ENCODE measurements around the gene TAF11L8. TPM values are rescaled to one million over a fixed set of nuclear protein-coding genes. Genes with fewer than 3 reads are reported as not detected.

TAF11L8 gene
- not detected in 2 replicates for total RNA-seq

GRCh38 chr5:17590860-17591259, at the start of gene TAF11L8:
Gene TAF11L8, minus strand, starts transcription at chr5:17590960.

GRCh38 chr5:17634160-17634559, 43.4 kb upstream of the TAF11L8 start, which contains the start of gene TAF11L14:
Gene TAF11L14, plus strand, starts transcription at chr5:17634460.

GRCh38 chr5:17631788-17632187, 41.0 kb upstream of the TAF11L8 start, which contains the start of gene TAF11L13:
Gene TAF11L13, plus strand, starts transcription at chr5:17632088.

DNA sequence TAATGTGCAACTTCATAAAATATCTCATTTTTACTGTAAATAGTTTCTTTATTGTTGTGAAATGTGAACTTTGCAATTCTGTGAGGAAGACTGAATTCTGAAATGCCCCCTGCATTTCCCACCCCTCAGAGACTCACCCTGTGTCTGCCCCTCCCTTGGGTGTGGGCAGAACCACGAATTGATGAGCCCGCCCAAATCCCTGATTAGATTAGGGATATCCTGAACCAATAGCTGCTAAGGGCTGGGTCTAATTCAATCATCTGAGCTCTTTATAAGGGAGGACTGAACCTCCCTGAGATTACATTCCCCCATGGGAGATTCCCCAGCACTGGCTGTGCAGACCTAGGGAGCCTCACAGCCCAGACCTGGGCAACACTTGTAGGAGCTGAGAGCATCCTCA, 19.3 kb upstream of the TAF11L8 start, which contains the start of gene TAF11L12:
TSS of gene TAF11L12 (plus strand) at position 301 of the 400 bp plus-strand sequence.

GRCh38 chr5:17603880-17604279, 13.1 kb upstream of the TAF11L8 start, which contains the start of gene TAF11L11:
Gene TAF11L11, plus strand, starts transcription at chr5:17604183.

GRCh38 chr5:17597728-17598127, 7.0 kb upstream of the TAF11L8 start, which contains the start of gene TAF11L10:
Gene TAF11L10, minus strand, starts transcription at chr5:17597828.

GRCh38 chr5:17594255-17594654, 3.5 kb upstream of the TAF11L8 start, which contains the start of gene TAF11L9:
Gene TAF11L9, minus strand, starts transcription at chr5:17594394.

GRCh38 chr5:17585658-17586057, 5.1 kb downstream of the TAF11L8 start, which contains the start of gene TAF11L7:
Gene TAF11L7, minus strand, starts transcription at chr5:17585758.

Other genes starting within 250 kb of the TAF11L8 start
- not detected in 2 replicates for gene TAF11L2, start 92.7 kb downstream of the TAF11L8 start, total RNA-seq
- gene TAF11L3, start 72.6 kb downstream of the TAF11L8 start, total RNA-seq: not detected in 2 replicates
- not detected in 2 replicates for gene TAF11L4, start 69.2 kb downstream of the TAF11L8 start, total RNA-seq
- not detected in 2 replicates for gene TAF11L5, start 65.7 kb downstream of the TAF11L8 start, total RNA-seq
- gene TAF11L6, start 62.3 kb downstream of the TAF11L8 start, total RNA-seq: not detected in 2 replicates
- gene TAF11L7, start 5.2 kb downstream of the TAF11L8 start, total RNA-seq: not detected in 2 replicates
- not detected in 2 replicates for gene TAF11L9, start 3.4 kb upstream of the TAF11L8 start, total RNA-seq
- not detected in 2 replicates for gene TAF11L10, start 6.9 kb upstream of the TAF11L8 start, total RNA-seq
- not detected in 2 replicates for gene TAF11L11, start 13.2 kb upstream of the TAF11L8 start, total RNA-seq
- not detected in 2 replicates for gene TAF11L12, start 19.4 kb upstream of the TAF11L8 start, total RNA-seq
- not detected in 2 replicates for gene TAF11L13, start 41.1 kb upstream of the TAF11L8 start, total RNA-seq
- not detected in 2 replicates for gene TAF11L14, start 43.5 kb upstream of the TAF11L8 start, total RNA-seq